OCI-M2 (cell line): Measurements from ENCODE around the gene CLCN3.
"Not testable (repeated sequence)": the region's sequence is repeated elsewhere in the genome, so short reads cannot be mapped to it uniquely, and the experiment has no call there.

ENCODE experiments used
- DNase-seq: peaks from one replicate; lab custom pipeline; 2025; ENCODE audit not compliant: unreplicated experiment; lab: John Stamatoyannopoulos, UW

CLCN3 gene

GRCh38 chr4:169617306-169617705 is 3.1 kb upstream of the CLCN3 start:
- peak; percentile 26 for DNase-seq

GRCh38 chr4:169618286-169618685 is 2.1 kb upstream of the CLCN3 start:
- DNase-seq, result no peak

GRCh38 chr4:169618986-169619385 is 1.4 kb upstream of the CLCN3 start:
- DNase-seq, result no peak

GRCh38 chr4:169619518-169619957 is 840 bp upstream of the CLCN3 start:
- no peak for DNase-seq

GRCh38 chr4:169620880-169621248 is 486 bp downstream of the CLCN3 start:
- no peak for DNase-seq

GRCh38 chr4:169621731-169622492 is 1.5 kb downstream of the CLCN3 start:
- DNase-seq, result no peak

- no peak for DNase-seq
These were observed 2.2 kb downstream of the CLCN3 start for GRCh38 chr4:169622566-169622965.

- DNase-seq, result not testable (repeated sequence)
These were observed 3.6 kb downstream of the CLCN3 start for GRCh38 chr4:169624012-169624411.

GRCh38 chr4:169625886-169626285 is 5.5 kb downstream of the CLCN3 start:
- no peak for DNase-seq

GRCh38 chr4:169626331-169627282 is 6.2 kb downstream of the CLCN3 start:
- DNase-seq, result peak; percentile 34

- DNase-seq, result no peak
These were observed 6.9 kb downstream of the CLCN3 start for GRCh38 chr4:169627307-169627706.

GRCh38 chr4:169628579-169628978 is 8.2 kb downstream of the CLCN3 start:
- DNase-seq, result no peak

GRCh38 chr4:169630069-169630468 is 9.7 kb downstream of the CLCN3 start:
- no peak for DNase-seq

- no peak for DNase-seq
These were observed 12.5 kb downstream of the CLCN3 start for GRCh38 chr4:169632896-169633295.

- no peak for DNase-seq
These were observed 14.6 kb downstream of the CLCN3 start for GRCh38 chr4:169634975-169635374.

- DNase-seq, result no peak
These were observed 20.0 kb downstream of the CLCN3 start for GRCh38 chr4:169640261-169640870.

- no peak for DNase-seq
These were observed 24.4 kb downstream of the CLCN3 start for GRCh38 chr4:169644802-169645201.

- no peak for DNase-seq
These were observed 25.2 kb downstream of the CLCN3 start for GRCh38 chr4:169645627-169646026.

GRCh38 chr4:169649545-169650226 is 29.3 kb downstream of the CLCN3 start:
- DNase-seq, result no peak

- no peak for DNase-seq
These were observed 30.0 kb downstream of the CLCN3 start for GRCh38 chr4:169650227-169650936.
